B cell (primary cell): Measurements from ENCODE around the gene ADH1A. TPM values are rescaled to one million over a fixed set of nuclear protein-coding genes. Genes with fewer than 3 reads are reported as not detected.

Experiments used
- ATAC-seq: fragments of 200-7000 bp; cut with Tn5 transposase; one replicate; pipeline ENCODE4 v1.10.0; 2021; ENCODE audit warnings: low read depth, mild to moderate bottlenecking, moderate number of reproducible peaks, moderate library complexity
- CTCF ChIA-PET: fragments of 350-600 bp; sonication (Branson Sonifier 250); formaldehyde crosslinking; loops from one replicate; lab custom pipeline; 2021; ENCODE audit warnings: antibody characterized with exemption, inconsistent platforms; lab: Charles Lee
- POLR2A ChIA-PET: fragments of 350-600 bp; sonication (Branson Sonifier 250); formaldehyde crosslinking; loops from one replicate; lab custom pipeline; 2021; ENCODE audit warnings: antibody characterized with exemption; lab: Charles Lee
- DNase-seq: peaks from one replicate; pipeline ENCODE4 v3.0.0; 2013
- H2AFZ ChIP-seq: 2 replicates; pipeline ENCODE4 v1.6.1; 2012; ENCODE audit warnings: mild to moderate bottlenecking, low read depth, low read length; ENCODE audit not compliant: insufficient read depth, poor library complexity, severe bottlenecking
- H3K27ac ChIP-seq, 2 donors: 1 replicate in 1 of 2; 2 replicates in 1 of 2; pipeline ENCODE4 v1.5.1; 2012 to 2013; ENCODE audit warnings: low read length in 2 of 2, mild to moderate bottlenecking in 2 of 2, moderate library complexity in 1 of 2
- H3K27me3 ChIP-seq, 4 experiments: fragments of 200-600 bp in 1 of 4; sonication (generic) in 1 of 4; replicated peaks in 1 of 4; 1 replicate in 2 of 4; 2 replicates in 2 of 4; pipeline versions ENCODE4 v1.6.1 to v1.7.0; 2013 to 2016; ENCODE audit warnings: low read length in 3 of 4, mild to moderate bottlenecking in 2 of 4, mixed read lengths in 1 of 4, moderate library complexity in 1 of 4; ENCODE audit not compliant: insufficient read depth in 4 of 4, control insufficient read depth in 3 of 4; ENCODE audit errors: control extremely low read depth in 1 of 4
- H3K36me3 ChIP-seq, 2 experiments: replicated peaks in 1 of 2; 1 replicate in 1 of 2; 2 replicates in 1 of 2; pipeline versions ENCODE4 v1.6.1 to v1.7.1; 2013; ENCODE audit warnings: low read length in 1 of 2; ENCODE audit not compliant: insufficient read depth in 2 of 2, control insufficient read depth in 1 of 2; ENCODE audit errors: control extremely low read depth in 1 of 2, extremely low read depth in 1 of 2
- H3K4me1 ChIP-seq, 2 donors: fragments of 200-600 bp in 1 of 2; sonication (generic) in 1 of 2; 1 replicate in 1 of 2; 2 replicates in 1 of 2; pipeline versions ENCODE4 v1.5.1 to v1.6.1; 2013 to 2017; ENCODE audit warnings: low read length in 2 of 2; ENCODE audit not compliant: control insufficient read depth in 2 of 2, insufficient read depth in 2 of 2
- H3K4me2 ChIP-seq: replicated peaks from 2 replicates; pipeline ENCODE3; 2012; ENCODE audit warnings: mild to moderate bottlenecking, low read depth, low read length; ENCODE audit not compliant: poor library complexity, severe bottlenecking
- H3K4me3 ChIP-seq, 5 experiments: fragments of 200-600 bp in 1 of 5; sonication (generic) in 1 of 5; 1 replicate in 3 of 5; 2 replicates in 2 of 5; pipeline versions ENCODE4 v1.5.1 to v1.7.0; 2011 to 2016; ENCODE audit warnings: low read length in 4 of 5, mild to moderate bottlenecking in 4 of 5, low read depth in 2 of 5, control low read depth in 1 of 5, moderate library complexity in 1 of 5; ENCODE audit not compliant: insufficient read depth in 1 of 5; ENCODE audit errors: control extremely low read depth in 1 of 5, extremely low read depth in 1 of 5
- H3K79me2 ChIP-seq: fragments of 200-600 bp; sonication (generic); one replicate; pipeline ENCODE4 v1.6.0; 2016; ENCODE audit warnings: low read length; ENCODE audit not compliant: control insufficient read depth, insufficient read depth
- H3K9ac ChIP-seq: fragments of 200-600 bp; sonication (generic); 2 replicates; pipeline ENCODE4 v1.6.1; 2017; ENCODE audit warnings: mild to moderate bottlenecking, low read length, moderate library complexity
- H3K9me3 ChIP-seq, 3 donors: one replicate each; pipeline versions ENCODE4 v1.6.1 to v1.7.1; 2013; ENCODE audit warnings: low read length in 2 of 3; ENCODE audit not compliant: control insufficient read depth in 2 of 3, insufficient read depth in 1 of 3; ENCODE audit errors: control extremely low read depth in 1 of 3
- H4K20me1 ChIP-seq: 2 replicates; pipeline ENCODE4 v1.6.0; 2012; ENCODE audit warnings: mild to moderate bottlenecking, low read length; ENCODE audit not compliant: insufficient read depth, control insufficient read depth, poor library complexity, severe bottlenecking
- H3K27ac Mint-ChIP-seq: one replicate; pipeline ENCODE4 v1.8.0; 2021; ENCODE audit warnings: mixed read lengths
- H3K27me3 Mint-ChIP-seq: one replicate; pipeline ENCODE4 v1.8.0; 2021; ENCODE audit warnings: mixed read lengths
- H3K4me1 Mint-ChIP-seq: one replicate; pipeline ENCODE4 v1.8.0; 2021; ENCODE audit warnings: mixed read lengths
- H3K4me3 Mint-ChIP-seq: one replicate; pipeline ENCODE4 v1.8.0; 2021; ENCODE audit warnings: mixed read lengths
- H3K9me3 Mint-ChIP-seq: one replicate; pipeline ENCODE4 v1.8.0; 2022; ENCODE audit warnings: mixed read lengths; ENCODE audit not compliant: insufficient read depth
- CTCF ChIP-seq: fragments of 200-600 bp; IDR thresholded peaks from one replicate; pipeline ENCODE4 v1.8.0; 2022; ENCODE audit warnings: antibody characterized with exemption, mild to moderate bottlenecking
- EZH2 ChIP-seq: IDR thresholded peaks from 2 replicates; pipeline ENCODE4 v1.6.1; 2012; ENCODE audit warnings: borderline replicate concordance, low read depth, mild to moderate bottlenecking, moderate library complexity, low read length; ENCODE audit not compliant: insufficient read depth, poor library complexity, severe bottlenecking
- WGBS: methylation state at CpG from one replicate; pipeline ENCODE4 v1.1.5; 2013; ENCODE audit warnings: missing lambda C conversion rate; ENCODE audit not compliant: insufficient coverage; 5-methylcytosine and 5-hydroxymethylcytosine counted together
- intact Hi-C: fragments of 100-400 bp; cut with micrococcal nuclease; formaldehyde crosslinking; loops from one replicate; pipeline ENCODE4 v1.10.0; 2022
- polyA plus RNA-seq: library from polyadenylated mRNA; depleted of rRNA; stranded (reverse); fragments of >200 nt; gene quantifications from 2 replicates; pipeline ENCODE4 v1.2.3, GENCODE V29; 2012
- total RNA-seq, 2 donors: library from RNA; stranded (reverse); fragments of 120-200 nt in 1 of 2; gene quantifications; 1 replicate in 1 of 2; 2 replicates in 1 of 2; pipeline versions ENCODE4 v1.2.3 to v1.2.4, GENCODE V29; 2013 to 2022

ADH1A gene
- total and polyA plus RNA-seq, 2 donors (not counting 1 experiment from before 2014, with no cell fraction given), result not detected

GRCh38 chr4:99314211-99314610, 23.4 kb upstream of the ADH1A start:
- intact Hi-C loops, result no loop called here
- Histone ChIP-seq H3K4me3 (no peak overlapping the region), H3K27ac (no peak overlapping the region), H3K9ac (no peak overlapping the region), H3K36me3 (no peaks in the 10 kb centered on the region), H4K20me1 (no peaks in the 10 kb centered on the region), H3K79me2 (no peaks in the 10 kb centered on the region), H3K27me3 (peaks cover 0 to 2% (median 0%) of the 10 kb centered on the region in 4 experiments), H3K9me3 (no peaks in the 10 kb centered on the region), H3K4me1 (no peaks in the 10 kb centered on the region), H2AFZ (no peak overlapping the region), H3K4me2 (no peak overlapping the region)
- no peak for TF ChIP-seq EZH2
- TF ChIP-seq CTCF, result no peak
- no peak overlapping the region for H3K27ac Mint-ChIP-seq
- ChIA-PET POLR2A (no interaction called here), CTCF (no interaction called here)
- H3K4me1 Mint-ChIP-seq, result no peaks in the 10 kb centered on the region
- no peaks in the 10 kb centered on the region for H3K27me3 Mint-ChIP-seq
- no peak for DNase-seq
- ATAC-seq, result no peak
- no CpG with 5 or more reads among the region's 1 CpG for WGBS
- no peaks in the 10 kb centered on the region for H3K9me3 Mint-ChIP-seq
- H3K4me3 Mint-ChIP-seq, result no peak overlapping the region

- H3K4me1 Mint-ChIP-seq, result no peaks in the 10 kb centered on the region
- H3K27me3 Mint-ChIP-seq, result no peaks in the 10 kb centered on the region
- peaks cover 3% of the 10 kb centered on the region for H3K9me3 Mint-ChIP-seq
- Histone ChIP-seq H3K79me2 (no peaks in the 10 kb centered on the region), H3K4me1 (no peaks in the 10 kb centered on the region), H3K36me3 (no peaks in the 10 kb centered on the region), H4K20me1 (no peaks in the 10 kb centered on the region), H3K27ac (no peak overlapping the region), H3K4me3 (no peak overlapping the region), H3K27me3 (no peaks in the 10 kb centered on the region), H3K9ac (no peak overlapping the region), H2AFZ (no peak overlapping the region), H3K4me2 (no peak overlapping the region), H3K9me3 (no peaks in the 10 kb centered on the region)
- 85% methylated on average over 2 of the region's 2 CpGs for WGBS
- TF ChIP-seq CTCF, result no peak
- no peak for TF ChIP-seq EZH2
- ChIA-PET POLR2A (no interaction called here), CTCF (no interaction called here)
- H3K4me3 Mint-ChIP-seq, result no peak overlapping the region
- intact Hi-C loops, result no loop called here
- H3K27ac Mint-ChIP-seq, result no peak overlapping the region
- ATAC-seq (no peak), DNase-seq (no peak)
Measured at GRCh38 chr4:99310389-99310788, 19.6 kb upstream of the ADH1A start.
